ENCODE data around the gene RND1.

Gene RND1

GRCh38 chr12:48827513-48828096 is 38.1 kb downstream of the RND1 start:
- peak; percentile 6; the same call in 2 of the 3 replicates for ATAC-seq
- no peak for TF ChIP-seq PPARA (CRISPR knock-in tag; IDR thresholded peaks at IDR 0.05; ENCODE audit: borderline replicate concordance)
- no peak for TF ChIP-seq ZC3H10 (CRISPR knock-in tag; IDR thresholded peaks at IDR 0.05)
- no peak for TF ChIP-seq ESRRG (CRISPR knock-in tag; IDR thresholded peaks at IDR 0.05)
- no peak for TF ChIP-seq PATZ1 (CRISPR knock-in tag; IDR thresholded peaks at IDR 0.05; ENCODE audit: borderline replicate concordance)
- TF ChIP-seq POU6F1 (CRISPR knock-in tag; IDR thresholded peaks at IDR 0.05; ENCODE audit: borderline replicate concordance, low read depth) = no peak
- TF ChIP-seq CSRNP3 (CRISPR knock-in tag; IDR thresholded peaks at IDR 0.05) = no peak
- no peak for TF ChIP-seq TCF4 (CRISPR knock-in tag; IDR thresholded peaks at IDR 0.05; ENCODE audit: borderline replicate concordance)
- no peak for TF ChIP-seq CSDC2 (CRISPR knock-in tag; IDR thresholded peaks at IDR 0.05)
- TF ChIP-seq TSHZ2 (CRISPR knock-in tag; IDR thresholded peaks at IDR 0.05) = no peak
- TF ChIP-seq RARB (CRISPR knock-in tag; IDR thresholded peaks at IDR 0.05) = no peak
- no peak for TF ChIP-seq OSR1 (CRISPR knock-in tag; IDR thresholded peaks at IDR 0.05)
- TF ChIP-seq ZNF70 (CRISPR knock-in tag; IDR thresholded peaks at IDR 0.05) = no peak
- no peak for TF ChIP-seq SNAI2 (CRISPR knock-in tag; IDR thresholded peaks at IDR 0.05)
- no peak for TF ChIP-seq BACH2 (CRISPR knock-in tag; IDR thresholded peaks at IDR 0.05; ENCODE audit: borderline replicate concordance)
- TF ChIP-seq GLIS3 (CRISPR knock-in tag; IDR thresholded peaks at IDR 0.05) = no peak

GRCh38 chr12:48827026-48827425 is 38.6 kb downstream of the RND1 start:
- ATAC-seq = no peak
- TF ChIP-seq ZC3H10 (CRISPR knock-in tag; IDR thresholded peaks at IDR 0.05) (no peak), GLIS3 (CRISPR knock-in tag; IDR thresholded peaks at IDR 0.05) (no peak), CREB5 (CRISPR knock-in tag; IDR thresholded peaks at IDR 0.05; ENCODE audit: low read depth) (no peak), CSDC2 (CRISPR knock-in tag; IDR thresholded peaks at IDR 0.05) (no peak), CSRNP3 (CRISPR knock-in tag; IDR thresholded peaks at IDR 0.05) (no peak), ARNTL (CRISPR knock-in tag; IDR thresholded peaks at IDR 0.05; ENCODE audit: borderline replicate concordance, low read depth) (no peak), ESRRG (CRISPR knock-in tag; IDR thresholded peaks at IDR 0.05) (no peak), PPARA (CRISPR knock-in tag; IDR thresholded peaks at IDR 0.05; ENCODE audit: borderline replicate concordance) (no peak), ZNF70 (CRISPR knock-in tag; IDR thresholded peaks at IDR 0.05) (no peak), ZFP30 (CRISPR knock-in tag; IDR thresholded peaks at IDR 0.05) (no peak), ZNF8 (CRISPR knock-in tag; IDR thresholded peaks at IDR 0.05) (no peak), ZNF565 (CRISPR knock-in tag; conservative IDR thresholded peaks at IDR 0.05; ENCODE audit: low read depth) (no peak), TSHZ2 (CRISPR knock-in tag; IDR thresholded peaks at IDR 0.05) (no peak), PATZ1 (CRISPR knock-in tag; IDR thresholded peaks at IDR 0.05; ENCODE audit: borderline replicate concordance) (no peak), TOX (CRISPR knock-in tag; IDR thresholded peaks at IDR 0.05; ENCODE audit: borderline replicate concordance) (no peak), ISL1 (CRISPR knock-in tag; IDR thresholded peaks at IDR 0.05) (no peak)

Measured in SK-N-SH treated with all-trans-retinoic acid at 6 μM for 48 hours (cell line).